ENCODE measurements around the gene HGD. TPM values are rescaled to one million over a fixed set of nuclear protein-coding genes. Genes with fewer than 3 reads are reported as not detected.

Gene HGD
- total RNA-seq, 1 experiment from 2014 or later, result 0.59 TPM

- DNase-seq (ENCODE audit: low read depth, low spot score) (no peak), ATAC-seq (no peak)
- TF ChIP-seq TCF7L2 (IDR thresholded peaks at IDR 0.05; ENCODE audit: borderline replicate concordance, extremely low read depth, insufficient read depth, insufficient read length), result no peak
- TF ChIP-seq, protein P1, sequence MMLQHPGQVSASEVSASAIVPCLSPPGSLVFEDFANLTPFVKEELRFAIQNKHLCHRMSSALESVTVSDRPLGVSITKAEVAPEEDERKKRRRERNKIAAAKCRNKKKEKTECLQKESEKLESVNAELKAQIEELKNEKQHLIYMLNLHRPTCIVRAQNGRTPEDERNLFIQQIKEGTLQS (IDR thresholded peaks at IDR 0.05), result no peak
- TF ChIP-seq CTCF (IDR thresholded peaks at IDR 0.05 in 2 of 3, conservative IDR thresholded peaks at IDR 0.05 in 1 of 3; ENCODE audit: borderline replicate concordance in 1 of 3, insufficient read depth in 1 of 3, low read depth in 2 of 3, low read length in 2 of 3), result no peak
- TF ChIP-seq CBX3 (IDR thresholded peaks at IDR 0.05; ENCODE audit: low read depth), result no peak
- TF ChIP-seq EZH2phosphoT487 (IDR thresholded peaks at IDR 0.05; ENCODE audit: borderline replicate concordance), result no peak
- TF ChIP-seq CEBPB (IDR thresholded peaks at IDR 0.05; ENCODE audit: low read depth), result no peak
- no peak for TF ChIP-seq REST (IDR thresholded peaks at IDR 0.05; ENCODE audit: low read depth)
- no peak for TF ChIP-seq ZNF274 (IDR thresholded peaks at IDR 0.05; ENCODE audit: low read depth, low read length)
- TF ChIP-seq, protein P2, sequence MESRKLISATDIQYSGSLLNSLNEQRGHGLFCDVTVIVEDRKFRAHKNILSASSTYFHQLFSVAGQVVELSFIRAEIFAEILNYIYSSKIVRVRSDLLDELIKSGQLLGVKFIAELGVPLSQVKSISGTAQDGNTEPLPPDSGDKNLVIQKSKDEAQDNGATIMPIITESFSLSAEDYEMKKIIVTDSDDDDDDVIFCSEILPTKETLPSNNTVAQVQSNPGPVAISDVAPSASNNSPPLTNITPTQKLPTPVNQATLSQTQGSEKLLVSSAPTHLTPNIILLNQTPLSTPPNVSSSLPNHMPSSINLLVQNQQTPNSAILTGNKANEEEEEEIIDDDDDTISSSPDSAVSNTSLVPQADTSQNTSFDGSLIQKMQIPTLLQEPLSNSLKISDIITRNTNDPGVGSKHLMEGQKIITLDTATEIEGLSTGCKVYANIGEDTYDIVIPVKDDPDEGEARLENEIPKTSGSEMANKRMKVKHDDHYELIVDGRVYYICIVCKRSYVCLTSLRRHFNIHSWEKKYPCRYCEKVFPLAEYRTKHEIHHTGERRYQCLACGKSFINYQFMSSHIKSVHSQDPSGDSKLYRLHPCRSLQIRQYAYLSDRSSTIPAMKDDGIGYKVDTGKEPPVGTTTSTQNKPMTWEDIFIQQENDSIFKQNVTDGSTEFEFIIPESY (IDR thresholded peaks at IDR 0.05; ENCODE audit: extremely low read depth, insufficient replicate concordance, low read length), result no peak
- no peak for TF ChIP-seq POLR2AphosphoS5 (IDR thresholded peaks at IDR 0.05; ENCODE audit: low read depth, low read length)
- no peak for TF ChIP-seq EZH2 (IDR thresholded peaks at IDR 0.05)
- no peak for TF ChIP-seq SP1 (IDR thresholded peaks at IDR 0.05; ENCODE audit: low read depth)
- ChIA-PET RAD21 (ENCODE audit: low non-redundant PET in 1 of 2, low total read pairs in 2 of 2, uncharacterized antibody in 2 of 2, unreplicated experiment in 2 of 2) (no interaction called here), POLR2A (no interaction called here), CTCF (no interaction called here)
- no peaks in the 10 kb centered on the region for H4K20me1 ChIP-seq (ENCODE audit: insufficient read depth)
- no peaks in the 10 kb centered on the region for H3K9me3 ChIP-seq (ENCODE audit: control insufficient read depth in 1 of 2, insufficient read depth in 1 of 2, low read depth in 1 of 2, low read length in 2 of 2)
- H3K9me2 ChIP-seq (ENCODE audit: insufficient read depth), result no peaks in the 10 kb centered on the region
- no peak overlapping the region for H3K27ac ChIP-seq (ENCODE audit: low read depth, low read length)
- no peak overlapping the region for H3K4me2 ChIP-seq (ENCODE audit: low read length)
- H3K4me3 ChIP-seq (replicated peaks in 1 of 2; ENCODE audit: low read depth in 1 of 2, low read length in 2 of 2), result no peak overlapping the region
- no peaks in the 10 kb centered on the region for H3K27me3 ChIP-seq (ENCODE audit: insufficient read depth, low read length)
- no peaks in the 10 kb centered on the region for H3K4me1 ChIP-seq (ENCODE audit: control insufficient read depth in 1 of 2, insufficient read depth in 2 of 2, low read length in 2 of 2)
- H3K9ac ChIP-seq (ENCODE audit: low read length), result no peak overlapping the region
- intact Hi-C loops (cut with micrococcal nuclease), result no loop called here
- no peaks in the 10 kb centered on the region for H3K36me3 ChIP-seq (ENCODE audit: control insufficient read depth in 1 of 2, insufficient read depth in 2 of 2, low read length in 2 of 2)
- BruUV-seq (replicated peaks), result no TSS peak
- H3K79me2 ChIP-seq (ENCODE audit: insufficient read depth, low read length), result no peaks in the 10 kb centered on the region
- no peak overlapping the region for H2AFZ ChIP-seq (ENCODE audit: low read depth, low read length, poor library complexity, severe bottlenecking)
Observed at GRCh38 chr3:120649830-120650233, 32.2 kb downstream of the HGD start.
